ENCODE data around the gene HABP4.

Gene HABP4

DNA sequence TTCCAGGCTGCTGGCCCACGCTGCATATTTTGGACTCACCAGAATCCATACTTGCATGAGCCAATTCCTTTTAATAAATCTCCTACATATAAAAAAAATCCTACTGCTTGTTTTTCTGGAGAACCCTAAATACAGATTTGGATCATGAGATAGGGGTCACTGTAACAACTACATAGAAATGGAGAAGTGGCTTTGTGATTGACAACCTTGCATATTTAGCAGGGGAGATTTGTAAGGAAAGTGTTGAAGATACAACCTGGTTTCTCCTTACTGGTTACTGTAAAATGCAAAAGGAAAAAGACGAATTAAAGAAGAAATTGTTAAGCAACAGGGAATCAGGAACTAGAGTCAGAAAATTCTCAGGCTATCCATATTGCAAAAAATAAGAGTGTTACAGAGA is 74.8 kb downstream of the HABP4 start:
- DNase-seq = no peak

DNA sequence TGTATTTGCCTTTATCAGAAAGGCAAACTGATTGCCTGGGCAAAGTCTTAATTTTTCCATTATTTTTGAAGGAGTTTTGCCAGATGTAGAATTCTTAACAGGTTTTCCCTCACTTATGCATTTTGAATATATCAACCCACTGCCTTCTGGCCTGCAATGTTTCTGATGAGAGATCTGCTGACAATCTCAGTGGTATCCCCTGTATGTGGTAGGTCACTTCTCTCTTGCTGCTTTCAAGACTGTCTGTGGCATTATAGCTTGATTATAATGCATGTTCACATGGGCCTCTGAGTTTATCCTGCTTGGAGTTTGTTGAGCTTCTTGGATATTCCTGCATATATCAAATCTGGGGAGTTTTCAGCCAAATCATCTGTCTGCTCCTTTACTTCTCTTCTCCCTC is 82.2 kb downstream of the HABP4 start:
- no peak for DNase-seq

DNA sequence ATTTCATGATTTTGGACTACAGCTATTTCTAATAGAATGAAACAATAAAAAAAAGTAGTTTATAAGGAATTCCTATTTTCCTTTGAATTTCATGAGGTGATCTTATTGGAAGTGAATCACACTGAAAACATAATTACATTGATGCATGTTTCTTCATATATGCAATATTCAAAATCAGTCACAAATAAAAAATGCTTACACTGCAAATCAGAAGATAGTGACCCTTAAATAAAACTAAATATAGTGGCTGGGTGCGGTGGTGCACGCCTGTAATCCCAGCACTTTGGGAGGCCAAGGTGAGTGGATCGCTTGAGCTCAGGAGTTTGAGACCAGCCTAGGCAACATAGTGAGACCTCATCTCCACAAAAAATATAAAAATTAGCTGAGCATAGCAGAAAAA is 90.1 kb downstream of the HABP4 start:
- no peak for DNase-seq

Measured in stimulated activated CD4-positive, alpha-beta T cell treated with anti-CD3 and anti-CD28 coated beads, Interleukin-4, amount 100 ng/mL, for 1 hour (primary cell).